HG03025 (cell line): ENCODE data around the gene CLASP1.
"Not testable (repeated sequence)": the region's sequence is repeated elsewhere in the genome, so short reads cannot be mapped to it uniquely, and the experiment has no call there.

Experiments used
- ATAC-seq: cut with Tn5 transposase; IDR thresholded peaks from one replicate; pipeline ENCODE4 v1.9.1; 2021; ENCODE audit warnings: mild to moderate bottlenecking, moderate library complexity; ENCODE audit not compliant: unreplicated experiment, low FRiP score

CLASP1 gene

DNA sequence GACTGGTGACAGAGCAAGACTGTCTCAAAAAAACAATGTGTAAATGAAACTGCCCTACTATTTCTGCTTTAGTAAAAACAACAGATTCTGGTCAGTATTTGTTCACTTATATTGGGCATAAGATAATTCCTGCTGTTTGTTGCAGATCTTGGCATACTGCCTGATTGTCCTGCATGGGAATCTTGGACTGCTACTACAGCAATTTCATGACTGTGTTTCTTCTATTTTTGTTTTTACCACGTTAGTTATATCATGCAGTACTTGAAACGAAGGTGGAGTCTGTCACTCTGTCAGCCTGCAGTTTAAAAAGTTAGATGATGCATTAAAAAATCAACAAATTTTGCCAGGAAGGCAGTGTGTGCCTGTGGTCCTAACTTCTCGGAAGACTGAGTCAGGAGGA, 14.2 kb upstream of the CLASP1 start:
- ATAC-seq, result no peak

DNA sequence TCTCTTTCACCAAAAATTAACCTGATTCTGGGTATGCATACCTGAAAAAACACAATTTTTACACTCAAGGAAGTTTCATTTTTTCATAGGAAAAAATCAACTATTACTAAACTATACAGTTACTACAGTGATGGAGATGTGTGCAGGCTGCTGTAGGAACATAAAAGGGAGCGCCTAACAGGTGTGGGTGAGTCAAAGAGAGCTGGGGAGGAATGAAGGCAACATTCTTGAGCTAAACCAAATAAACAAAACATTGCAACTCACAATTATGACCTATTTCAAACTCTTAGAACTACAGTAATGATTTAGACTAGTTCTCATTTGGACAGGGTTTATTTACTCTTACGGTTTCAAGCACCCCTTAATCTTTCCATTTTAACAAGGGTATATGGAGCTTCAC, 13.4 kb upstream of the CLASP1 start:
- no peak for ATAC-seq

DNA sequence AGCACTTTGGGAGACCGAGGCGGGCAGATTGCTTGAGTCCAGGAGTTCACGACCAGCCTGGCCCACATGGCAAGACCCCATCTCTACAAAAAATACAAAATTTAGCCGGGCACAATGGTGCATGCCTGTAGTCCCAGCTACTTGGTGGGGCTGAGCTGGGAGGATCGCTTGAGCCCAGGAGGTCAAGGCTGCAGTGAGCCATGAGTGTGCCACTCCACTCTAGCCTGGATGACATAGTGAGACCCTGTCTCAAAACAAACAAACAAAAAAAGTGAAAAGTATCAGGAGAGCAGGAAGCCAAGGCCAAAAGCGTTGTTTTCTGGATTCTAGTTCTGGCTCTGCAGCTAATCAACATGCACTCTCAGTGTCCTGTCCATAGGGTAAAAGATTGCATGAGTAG, 10.7 kb upstream of the CLASP1 start:
- ATAC-seq, result no peak

DNA sequence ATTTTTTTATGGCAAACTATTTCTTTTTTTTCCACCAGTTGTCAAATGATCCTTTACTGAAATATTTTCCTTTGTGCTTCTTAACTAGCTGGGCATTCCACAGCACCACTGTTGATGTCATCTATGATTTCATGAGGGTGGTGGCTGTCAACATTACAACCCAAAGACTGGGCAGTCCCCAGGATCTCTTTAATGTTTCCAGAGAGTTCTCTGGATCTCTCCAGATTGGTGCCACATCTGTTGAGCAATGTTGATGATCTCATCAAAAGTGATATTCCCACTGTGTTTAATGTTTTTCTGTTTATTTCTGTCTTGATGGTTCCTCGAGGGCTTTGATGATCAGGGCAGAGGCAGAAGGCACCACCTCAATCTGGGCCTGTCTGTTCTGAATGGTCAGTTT, 9.1 kb upstream of the CLASP1 start:
- not testable (repeated sequence) for ATAC-seq

DNA sequence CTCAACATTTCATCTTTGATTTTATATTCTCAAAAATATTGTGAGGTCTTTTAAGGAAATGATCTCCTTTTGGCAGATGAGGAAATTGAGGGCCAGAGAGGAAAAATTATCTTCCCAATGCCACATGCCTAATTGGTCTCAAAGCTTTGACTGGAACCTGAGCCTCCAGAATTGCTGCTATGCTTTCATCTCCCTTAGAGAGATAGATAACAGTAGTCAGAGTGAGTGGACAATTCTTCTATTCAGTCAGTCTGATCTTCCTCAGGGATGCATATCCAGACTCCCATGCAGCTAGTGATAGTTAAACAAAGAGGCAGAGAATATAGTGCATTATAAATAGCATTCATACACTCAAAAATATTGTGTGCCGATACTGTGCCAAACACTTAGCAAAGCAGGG, 3.8 kb upstream of the CLASP1 start:
- no peak for ATAC-seq

DNA sequence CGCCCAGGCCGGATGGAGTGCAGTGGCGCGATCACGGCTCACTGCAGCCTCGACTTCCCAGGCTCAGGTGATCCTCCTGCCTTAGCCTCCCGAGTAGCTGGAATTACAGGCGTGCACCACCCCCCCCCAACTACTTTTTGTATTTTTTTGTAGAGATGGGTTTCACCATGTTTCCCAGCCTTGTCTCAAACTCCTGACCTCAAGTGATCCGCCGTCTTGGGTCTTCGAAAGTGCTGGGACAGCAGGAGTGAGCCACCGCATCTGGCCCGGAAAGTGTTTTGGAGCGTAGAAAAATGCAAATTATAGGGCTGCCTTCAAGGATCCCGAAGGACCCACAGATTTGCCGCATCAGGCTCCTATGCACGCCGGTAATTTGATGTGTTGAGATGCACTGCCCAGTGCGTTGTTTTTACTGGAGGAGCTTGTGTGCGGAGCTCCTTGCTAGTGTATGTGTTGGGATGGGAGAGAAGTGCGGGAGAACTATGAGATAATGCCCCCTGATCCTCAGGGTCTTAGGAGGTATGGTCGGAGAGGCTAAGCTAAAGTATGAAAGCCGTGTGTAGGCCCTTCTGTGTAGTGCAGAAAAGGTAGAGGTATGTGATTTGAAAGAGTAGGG, 1.2 kb upstream of the CLASP1 start:
- no peak for ATAC-seq

DNA sequence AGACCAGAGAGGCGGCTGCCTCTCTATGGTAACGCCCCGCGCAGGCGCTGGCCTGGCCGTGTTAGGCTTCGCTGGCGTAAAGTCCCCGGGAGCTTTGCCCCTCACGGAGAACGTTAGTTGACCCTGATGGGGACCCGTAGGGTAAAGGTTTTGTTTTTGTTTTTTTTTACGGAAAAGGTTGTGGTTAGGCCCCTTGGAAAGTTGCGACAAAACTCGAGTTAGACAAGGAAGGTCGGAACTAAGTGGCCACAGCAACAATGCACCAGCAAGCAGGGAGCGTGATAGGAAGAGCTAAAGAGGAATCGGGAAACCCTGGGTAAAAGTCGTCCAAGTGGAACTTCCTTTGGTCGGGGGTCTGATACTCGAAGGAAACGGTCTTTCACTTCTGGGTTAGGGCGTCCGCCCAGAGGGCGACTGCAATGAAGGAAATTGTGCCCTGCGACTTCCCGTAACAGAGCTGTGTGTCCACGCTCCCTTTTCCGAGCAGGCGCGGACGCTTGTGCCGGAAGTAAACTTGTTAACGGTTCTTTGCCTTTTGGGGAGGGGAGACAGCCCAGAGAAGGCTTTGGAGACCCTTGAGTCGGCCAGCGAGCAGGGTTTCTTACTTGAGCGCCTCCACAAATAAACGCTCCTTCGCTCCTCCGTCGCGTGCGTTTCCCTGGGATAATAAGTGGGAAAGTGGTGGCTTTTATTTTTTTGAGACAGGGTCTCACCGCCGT, 493 bp upstream of the CLASP1 start:
- ATAC-seq, result peak; percentile 92

DNA sequence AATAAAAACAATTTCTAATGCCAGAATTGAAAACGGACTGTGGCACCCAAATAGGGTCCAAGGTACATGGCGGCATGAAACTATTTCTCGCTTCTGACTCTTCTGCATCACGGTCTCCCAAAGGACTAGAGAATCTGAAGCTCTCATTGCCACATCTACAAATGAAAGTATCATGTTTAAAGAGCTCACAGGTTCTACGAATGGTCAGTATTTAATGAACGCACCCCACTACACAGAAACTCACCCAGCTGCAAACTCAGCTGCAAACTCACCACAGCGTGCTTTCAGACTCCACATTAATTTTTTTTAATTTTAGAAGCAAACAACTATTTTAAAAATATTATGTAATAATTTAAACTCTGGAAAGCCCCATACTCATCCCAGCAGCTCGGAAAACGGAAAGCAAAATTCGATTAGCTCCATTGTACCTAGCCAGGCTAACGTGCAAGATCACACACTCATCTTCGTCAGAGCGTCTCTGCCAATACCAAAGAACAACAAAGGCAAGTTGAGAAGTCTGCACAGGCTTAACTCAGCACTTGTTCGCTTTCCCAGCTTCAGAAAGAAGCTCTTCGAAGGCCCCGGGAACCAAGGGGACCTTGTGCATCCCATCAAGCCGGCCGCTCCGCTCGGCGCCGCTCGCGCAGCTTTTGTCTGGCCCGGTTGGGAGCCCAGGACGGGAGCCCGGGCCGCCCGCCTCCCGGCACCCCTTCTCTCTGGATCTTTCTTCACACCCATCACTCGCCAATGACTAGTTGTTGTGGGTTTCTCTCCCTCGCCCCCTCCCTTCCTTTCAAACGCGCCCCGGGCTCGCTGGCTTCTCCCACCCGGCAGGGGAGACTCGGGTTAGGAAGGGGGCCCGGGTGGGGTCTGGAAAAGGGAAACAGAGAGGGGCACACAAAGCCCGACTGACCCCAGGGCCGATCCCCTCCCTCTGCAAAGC, 785 bp downstream of the CLASP1 start:
- ATAC-seq, result peak; percentile 21

DNA sequence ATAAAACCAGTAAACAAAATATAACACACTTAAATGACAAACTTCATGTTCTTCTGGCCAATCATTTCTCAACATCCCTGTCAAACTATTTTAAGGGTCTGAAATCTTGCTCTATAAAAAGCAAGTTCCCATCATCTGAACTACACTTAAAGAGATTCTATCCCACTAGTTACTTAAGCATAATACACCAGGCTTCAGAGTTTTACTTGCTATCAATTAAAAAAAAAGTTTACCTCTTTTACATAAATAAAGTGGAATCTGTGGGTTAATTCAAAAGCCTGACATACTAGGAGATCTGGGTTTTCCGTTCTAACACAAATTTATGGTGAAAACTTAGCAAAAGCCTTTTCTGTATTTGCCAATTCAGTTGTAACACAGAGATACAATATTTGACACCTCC, 1.9 kb downstream of the CLASP1 start:
- ATAC-seq, result no peak

DNA sequence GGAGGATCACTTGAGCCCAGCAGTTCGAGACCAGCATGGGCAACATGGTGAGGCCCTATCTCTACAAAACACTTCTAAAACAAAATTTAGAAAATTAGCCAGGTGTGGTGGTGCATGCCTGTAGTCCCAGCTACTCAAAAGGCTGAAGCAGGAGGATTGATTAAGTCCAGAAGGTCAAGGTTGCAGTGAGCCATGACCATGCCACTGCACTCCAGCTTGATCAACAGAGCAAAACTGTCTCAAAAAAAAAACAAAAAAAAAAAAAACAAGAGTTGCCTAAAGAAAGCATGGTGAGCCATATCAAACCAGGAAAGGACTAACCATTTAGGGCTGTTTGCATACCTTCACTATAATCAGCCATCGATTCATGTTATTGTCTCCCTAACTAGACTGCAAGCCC, 4.5 kb downstream of the CLASP1 start:
- ATAC-seq, result no peak

DNA sequence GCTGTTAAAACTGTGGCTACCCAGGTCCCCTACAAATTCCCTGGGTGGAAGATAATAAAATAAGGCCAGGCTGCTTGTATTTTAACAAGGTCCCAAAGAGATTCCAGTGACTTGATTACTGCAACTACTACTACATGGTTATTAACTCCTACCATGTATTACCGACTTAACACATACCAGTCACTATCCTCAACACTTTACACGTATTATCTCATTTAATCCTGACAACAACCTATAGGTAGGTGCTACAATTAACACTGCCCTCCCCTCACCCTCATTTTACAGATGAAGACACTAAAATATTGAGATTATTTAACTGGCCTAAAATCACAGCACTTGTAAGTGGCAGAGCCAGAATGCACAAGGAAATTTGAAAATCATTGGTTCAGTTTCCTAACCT, 5.4 kb downstream of the CLASP1 start:
- no peak for ATAC-seq

DNA sequence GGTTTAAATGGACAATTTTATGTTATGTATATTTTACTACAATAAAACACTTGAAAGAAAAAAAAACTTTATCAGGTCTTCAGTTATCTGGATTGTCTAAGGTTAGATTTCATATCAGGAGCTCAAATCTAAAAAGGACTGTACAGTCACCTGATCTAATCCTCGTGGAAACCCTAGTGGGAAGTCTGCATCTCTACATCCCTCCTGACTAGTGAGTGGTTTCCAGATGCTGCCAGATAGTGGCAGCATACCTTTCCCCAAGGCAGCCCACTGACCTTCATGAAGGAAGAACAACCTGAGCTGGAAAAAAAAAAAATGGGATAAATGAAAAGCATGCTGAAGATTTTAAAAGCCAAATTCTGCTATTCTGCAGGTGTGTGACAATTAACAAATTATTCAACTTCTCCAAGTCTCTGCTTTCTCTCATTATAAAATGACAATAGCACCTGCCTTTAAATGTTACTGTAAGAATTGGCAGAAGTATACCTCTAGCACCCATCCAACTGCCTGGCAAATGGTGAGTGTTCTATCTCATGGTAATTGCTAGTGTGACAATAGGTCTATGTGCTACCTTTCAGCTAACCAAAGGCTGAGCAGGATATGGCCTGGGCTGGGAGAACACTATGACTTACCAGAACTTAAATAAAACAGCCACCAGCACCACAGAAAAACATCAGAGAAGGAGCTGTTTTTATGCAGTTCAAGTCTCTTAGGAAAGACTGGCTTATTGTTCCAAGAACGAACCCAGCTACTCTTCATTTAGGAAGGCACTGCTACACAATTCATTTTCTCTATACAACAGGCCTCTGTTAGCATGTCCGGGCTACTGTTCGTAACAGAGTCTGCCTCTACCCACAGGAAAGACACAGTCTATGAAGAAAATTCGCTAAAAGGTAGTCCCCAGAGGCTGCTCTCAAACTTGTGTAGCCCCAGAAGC, 8.6 kb downstream of the CLASP1 start:
- no peak for ATAC-seq

DNA sequence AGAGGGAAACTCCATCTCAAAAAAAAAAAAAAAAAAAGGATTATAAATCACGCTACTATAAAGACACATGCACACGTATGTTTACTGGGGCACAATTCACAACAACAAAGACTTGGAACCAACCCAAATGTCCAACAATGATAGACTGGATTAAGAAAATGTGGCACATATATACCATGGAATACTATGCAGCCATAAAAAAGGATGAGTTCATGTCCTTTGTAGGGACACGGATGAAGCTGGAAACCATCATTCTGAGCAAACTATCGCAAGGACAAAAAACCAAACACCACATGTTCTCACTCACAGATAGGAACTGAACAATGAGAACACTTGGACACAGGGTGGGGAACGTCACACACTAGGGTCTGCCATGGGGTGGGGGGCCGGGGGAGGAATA, 9.4 kb downstream of the CLASP1 start:
- ATAC-seq, result not testable (repeated sequence)

DNA sequence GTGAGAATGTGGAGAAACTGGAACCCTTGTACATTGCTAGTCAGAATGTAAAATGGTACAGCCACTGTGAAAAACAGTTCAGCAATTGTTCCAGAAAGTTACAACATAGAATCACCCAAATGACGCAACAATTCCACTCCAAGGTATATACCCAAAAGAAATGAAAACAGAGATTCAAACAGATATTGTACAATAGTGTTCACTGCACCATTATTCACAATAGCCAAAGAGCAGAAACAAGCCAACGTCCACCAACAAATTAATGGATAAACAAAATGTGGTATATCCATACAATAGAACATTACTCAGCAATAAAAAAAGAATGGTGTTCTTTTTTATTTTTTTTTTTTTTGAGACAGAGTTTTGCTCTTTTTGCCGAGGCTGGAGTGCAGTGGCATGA, 10.9 kb downstream of the CLASP1 start:
- no peak for ATAC-seq

DNA sequence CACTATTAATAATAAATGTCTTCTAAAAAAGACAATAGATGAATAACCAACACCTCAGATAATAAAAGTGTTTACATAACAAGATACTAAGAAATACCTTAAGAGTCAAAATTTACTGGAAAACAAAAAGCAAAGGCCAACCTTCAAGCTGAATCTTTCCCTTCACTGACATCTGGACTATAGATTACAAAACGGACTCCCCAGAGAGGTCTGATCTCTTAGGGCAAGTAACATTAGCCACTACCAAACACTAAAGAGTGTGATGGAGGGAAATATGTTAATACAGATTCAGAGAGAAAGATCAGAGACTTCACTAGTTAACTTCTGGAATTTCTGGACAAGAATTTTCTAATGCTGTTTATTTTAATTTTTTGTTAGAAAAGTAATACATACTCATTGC, 13.9 kb downstream of the CLASP1 start:
- no peak for ATAC-seq

DNA sequence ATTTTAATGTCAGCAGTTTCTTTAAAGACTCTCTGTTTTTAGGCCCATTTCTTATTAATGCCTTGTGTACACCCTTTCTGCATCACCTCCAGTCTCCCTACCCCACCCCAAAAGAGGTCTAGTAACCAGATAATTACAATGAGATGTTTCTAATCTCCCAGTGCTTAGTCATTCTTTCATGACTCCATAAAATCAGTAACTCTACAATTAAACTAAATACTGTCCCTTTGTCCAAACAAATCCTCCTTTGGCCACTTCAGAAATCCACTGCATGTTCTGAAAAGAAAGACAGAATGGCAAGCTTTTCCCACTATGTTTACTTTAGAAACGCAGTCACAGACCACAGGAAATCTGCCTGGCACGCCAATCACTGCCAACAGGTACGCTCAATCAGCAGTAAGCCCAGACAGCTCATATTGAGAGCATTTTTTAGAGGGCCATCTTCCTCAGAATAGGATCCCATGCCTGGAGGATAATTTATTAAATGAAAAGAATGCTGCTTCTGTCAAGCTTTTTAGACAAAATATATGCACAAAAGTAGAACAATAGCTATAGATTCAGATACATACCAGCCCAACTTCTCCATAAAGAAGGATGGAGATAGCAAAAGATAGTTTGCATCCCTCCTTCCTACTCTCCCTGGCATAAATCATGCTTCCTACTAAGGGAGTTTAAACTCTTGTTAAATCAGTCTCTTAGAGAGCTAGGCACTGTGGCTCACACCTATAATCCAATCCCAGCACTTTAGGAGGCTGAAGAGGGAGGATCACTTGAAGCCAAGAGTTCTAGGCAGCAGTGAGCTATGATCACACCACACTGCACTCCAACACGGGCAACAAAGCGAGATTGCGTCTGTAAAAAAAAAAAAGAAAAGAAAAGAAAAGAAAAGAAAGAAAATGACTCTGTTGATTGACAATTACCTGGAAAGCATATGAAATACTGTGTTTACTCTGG, 14.6 kb downstream of the CLASP1 start:
- ATAC-seq, result no peak

DNA sequence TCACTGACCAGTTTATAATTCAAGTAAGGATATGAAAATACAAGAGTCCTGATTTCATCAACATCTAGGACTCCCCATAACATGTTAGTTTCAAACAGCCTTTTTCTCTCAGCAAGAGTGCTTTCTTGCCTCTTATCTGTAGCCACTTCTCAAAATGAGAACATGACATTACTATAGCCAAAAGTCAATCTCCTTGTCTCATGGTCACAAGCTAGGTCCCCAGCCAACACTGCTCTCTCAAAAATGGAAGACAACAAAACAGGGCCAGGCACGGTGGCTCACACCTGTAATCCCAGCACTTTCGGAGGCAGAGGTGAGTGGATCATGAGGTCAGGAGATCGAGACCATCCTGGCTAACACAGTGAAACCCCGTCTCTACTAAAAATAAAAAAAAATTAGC, 15.8 kb downstream of the CLASP1 start:
- no peak for ATAC-seq

DNA sequence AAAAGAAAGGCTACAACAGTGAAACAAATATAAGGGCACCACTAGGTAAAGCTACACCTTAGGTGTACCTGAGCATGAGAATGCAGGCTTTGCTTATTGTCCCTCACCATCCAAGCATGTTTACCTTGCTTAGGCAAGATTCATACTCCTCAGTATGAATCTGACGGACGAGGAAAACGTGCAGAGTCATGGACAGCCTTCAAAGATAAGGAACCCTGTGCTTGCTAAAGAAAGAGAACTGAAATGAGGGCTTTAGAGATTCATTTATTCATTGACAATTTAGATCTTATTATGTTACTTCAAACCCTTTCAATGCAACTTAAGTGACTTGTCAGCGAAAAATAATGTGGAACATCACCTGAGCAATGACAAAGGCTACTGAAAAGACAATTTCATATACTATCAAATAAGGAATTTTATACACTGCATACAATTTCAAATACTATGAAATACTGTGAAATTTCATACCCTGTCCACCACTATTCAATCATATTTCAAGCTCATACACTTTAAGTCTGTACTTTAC, 21.7 kb downstream of the CLASP1 start:
- ATAC-seq, result no peak
